Spleen (tissue), 11 donors: ENCODE results near the gene GLP1R. TPM values are rescaled to one million over a fixed set of nuclear protein-coding genes. Genes with fewer than 3 reads are reported as not detected.

Experiments used
- DNase-seq: peaks from one replicate; pipeline ENCODE4 v3.0.0-alpha.2; 2020
- H3K27ac ChIP-seq, 8 donors: fragments of 200-600 bp; sonication (generic) in 7 of 8; 1 replicate in 4 of 8; 2 replicates in 4 of 8; pipeline versions ENCODE4 v1.5.0 to v1.8.0; 2016 to 2021; ENCODE audit warnings: inconsistent platforms in 4 of 8, mild to moderate bottlenecking in 4 of 8, moderate library complexity in 1 of 8
- H3K27me3 ChIP-seq, 7 donors: fragments of 200-600 bp; sonication (generic) in 6 of 7; replicated peaks in 1 of 7; 1 replicate in 4 of 7; 2 replicates in 3 of 7; pipeline versions ENCODE4 v1.5.0 to v1.8.0; 2016 to 2021; ENCODE audit warnings: inconsistent platforms in 3 of 7, mild to moderate bottlenecking in 1 of 7
- H3K36me3 ChIP-seq, 6 donors: fragments of 200-600 bp; sonication (generic) in 5 of 6; 1 replicate in 4 of 6; 2 replicates in 2 of 6; pipeline versions ENCODE4 v1.5.0 to v1.8.0; 2016 to 2021; ENCODE audit warnings: inconsistent platforms in 2 of 6
- H3K4me1 ChIP-seq, 6 donors: fragments of 200-600 bp; sonication (generic) in 5 of 6; 1 replicate in 3 of 6; 2 replicates in 3 of 6; pipeline versions ENCODE4 v1.5.0 to v1.8.0; 2016 to 2021; ENCODE audit warnings: inconsistent platforms in 3 of 6
- H3K4me3 ChIP-seq, 8 donors: fragments of 200-600 bp; sonication (generic) in 7 of 8; 1 replicate in 4 of 8; 2 replicates in 4 of 8; pipeline versions ENCODE4 v1.5.0 to v1.8.0; 2016 to 2021; ENCODE audit warnings: inconsistent platforms in 4 of 8, mild to moderate bottlenecking in 4 of 8, moderate library complexity in 2 of 8
- H3K9me3 ChIP-seq, 8 donors: fragments of 200-600 bp; sonication (generic) in 7 of 8; 1 replicate in 4 of 8; 2 replicates in 4 of 8; pipeline versions ENCODE4 v1.5.0 to v1.8.0; 2016 to 2021; ENCODE audit warnings: inconsistent platforms in 4 of 8
- CTCF ChIP-seq, 11 experiments: fragments of 200-600 bp in 7 of 11; fragments of 450-650 bp in 4 of 11; sonication (generic) in 4 of 11; IDR thresholded peaks in 8 of 11; conservative IDR thresholded peaks in 3 of 11; 1 replicate in 7 of 11; 2 replicates in 4 of 11; pipeline versions ENCODE4 v1.4.0 to v1.8.0; 2016 to 2021; ENCODE audit warnings: antibody characterized with exemption in 11 of 11, inconsistent platforms in 4 of 11, mild to moderate bottlenecking in 1 of 11
- POLR2A ChIP-seq, 3 donors: fragments of 450-650 bp; IDR thresholded peaks; one replicate each; pipeline ENCODE4 v1.5.1; 2017; ENCODE audit warnings: antibody characterized with exemption in 3 of 3, mild to moderate bottlenecking in 1 of 3
- POLR2AphosphoS5 ChIP-seq, 3 donors: sonication (generic); formaldehyde crosslinking; IDR thresholded peaks; one replicate each; pipeline ENCODE4 v1.5.1; 2017; ENCODE audit warnings: antibody characterized with exemption in 3 of 3
- WGBS, 5 donors: extraction: QIAGEN DNeasy Blood & Tissue Kit in 3 of 5; methylation state at CpG; one replicate each; pipeline versions ENCODE4 v1.1.5 to v1.1.7; 2013 to 2018; 5-methylcytosine and 5-hydroxymethylcytosine counted together
- intact Hi-C: fragments of 100-400 bp; cut with DNase I; formaldehyde crosslinking; loops from one replicate; pipeline ENCODE4 v1.15.0; 2023; ENCODE audit warnings: low total_unique reads
- polyA plus RNA-seq, 3 donors: library from polyadenylated mRNA; stranded (reverse); fragments of 200-250 nt; gene quantifications; one replicate each; pipeline ENCODE4 v1.2.1, GENCODE V29; 2013
- total RNA-seq, 7 donors: library from RNA; depleted of rRNA in 3 of 7; stranded (reverse); fragments of >200 nt in 3 of 7; fragmentation: NEBNext Ultra II Directional in 4 of 7; extraction: Animal tissue kit (Norgen Biotek cat#: 25700) in 4 of 7; gene quantifications; one replicate each; pipeline versions ENCODE4 v1.1.0 to v1.2.1, GENCODE V29; 2016 to 2021
- donor health status: healthy with polysubstance abuse.
- donor health status: DM: no; HTN: no; CAD: no; lungs with moderate emphysema.
- donor health status: DM: no; HTN: no; CAD: no.
- donor health status: Bipolar disorder and iron deficiency.
- donor health status: healthy.
- donor health status: DM: no; HTN: no; CAD: no.
- donor health status: DM: yes; HTN: yes; CAD: no.

GLP1R gene
- total and polyA plus RNA-seq, 10 donors = 0.11 TPM; not detected in 9

- H3K4me1 ChIP-seq = no peaks in the 10 kb centered on the region
- H3K4me3 ChIP-seq = no peak overlapping the region
- 31 to 46% (median 36%) methylated on average over 2 of the region's 2 CpGs for WGBS, 5 donors
- peaks cover 0 to 83% (median 5%) of the 10 kb centered on the region in 7 donors for H3K27me3 ChIP-seq
- no peak overlapping the region for H3K27ac ChIP-seq
- H3K9me3 ChIP-seq = peaks cover 0 to 5% (median 0%) of the 10 kb centered on the region in 8 donors
- H3K36me3 ChIP-seq = no peaks in the 10 kb centered on the region
- TF ChIP-seq CTCF (IDR thresholded peaks at IDR 0.05 in 8 of 11, conservative IDR thresholded peaks at IDR 0.05 in 3 of 11) (no peak), POLR2A (IDR thresholded peaks at IDR 0.05) (no peak), POLR2AphosphoS5 (IDR thresholded peaks at IDR 0.05) (no peak)
- intact Hi-C loops = no loop called here
- DNase-seq = no peak
Observed at GRCh38 chr6:39041072-39041471, 7.5 kb upstream of the GLP1R start.

GRCh38 chr6:39043776-39044175 is 4.8 kb upstream of the GLP1R start:
- Histone ChIP-seq H3K4me3 (no peak overlapping the region), H3K4me1 (peaks cover 0 to 9% (median 6%) of the 10 kb centered on the region in 6 donors), H3K9me3 (peaks cover 0 to 5% (median 0%) of the 10 kb centered on the region in 8 donors), H3K36me3 (no peaks in the 10 kb centered on the region), H3K27ac (no peak overlapping the region), H3K27me3 (peaks cover under 1 to 83% (median 15%) of the 10 kb centered on the region in 7 donors)
- DNase-seq = peak; percentile 17
- TF ChIP-seq CTCF (IDR thresholded peaks at IDR 0.05 in 8 of 11, conservative IDR thresholded peaks at IDR 0.05 in 3 of 11) (no peak), POLR2A (IDR thresholded peaks at IDR 0.05) (no peak), POLR2AphosphoS5 (IDR thresholded peaks at IDR 0.05) (no peak)
- intact Hi-C loops = no loop called here
- 85 to 94% (median 88%) methylated on average over 3 of the region's 3 CpGs for WGBS, 5 donors

- intact Hi-C loops = no loop called here
- Histone ChIP-seq H3K4me1 (peaks cover 0 to 13% (median 10%) of the 10 kb centered on the region in 6 donors), H3K4me3 (no peak overlapping the region), H3K36me3 (no peaks in the 10 kb centered on the region), H3K9me3 (peaks cover 0 to 5% (median 0%) of the 10 kb centered on the region in 8 donors), H3K27ac (no peak overlapping the region), H3K27me3 (peaks cover 4 to 83% (median 19%) of the 10 kb centered on the region in 7 donors)
- no peak for TF ChIP-seq POLR2AphosphoS5 (IDR thresholded peaks at IDR 0.05)
- no peak for TF ChIP-seq POLR2A (IDR thresholded peaks at IDR 0.05)
- no peak for TF ChIP-seq CTCF (IDR thresholded peaks at IDR 0.05 in 8 of 11, conservative IDR thresholded peaks at IDR 0.05 in 3 of 11)
- WGBS, 5 donors = 89 to 94% (median 89%) methylated on average over 4 of the region's 4 CpGs
- DNase-seq = peak; percentile 44
Observed at GRCh38 chr6:39044181-39044580, 4.4 kb upstream of the GLP1R start.

GRCh38 chr6:39047434-39048327 is 900 bp upstream of the GLP1R start:
- Histone ChIP-seq H3K4me1 (peaks cover 0 to 18% (median 10%) of the 10 kb centered on the region in 6 donors), H3K4me3 (peak overlapping the region in 1 of 8 donors; percentile 60), H3K27ac (no peak overlapping the region), H3K9me3 (no peaks in the 10 kb centered on the region), H3K27me3 (peaks cover 4 to 79% (median 29%) of the 10 kb centered on the region in 7 donors), H3K36me3 (no peaks in the 10 kb centered on the region)
- TF ChIP-seq POLR2AphosphoS5 (IDR thresholded peaks at IDR 0.05) = no peak
- no peak for TF ChIP-seq CTCF (IDR thresholded peaks at IDR 0.05 in 8 of 11, conservative IDR thresholded peaks at IDR 0.05 in 3 of 11)
- TF ChIP-seq POLR2A (IDR thresholded peaks at IDR 0.05) = no peak
- intact Hi-C loops = no loop called here
- DNase-seq = peak; percentile 61
- 40 to 63% (median 49%) methylated on average over 6 of the region's 6 CpGs for WGBS, 5 donors
